Trophoblast cell (in vitro differentiated cells and primary cell): ENCODE results near the gene AFMID.
"Not testable (repeated sequence)": the region's sequence is repeated elsewhere in the genome, so short reads cannot be mapped to it uniquely, and the experiment has no call there.

ENCODE experiments used
- DNase-seq, 2 donors: peaks; one replicate each; pipeline ENCODE4 v3.0.0-alpha.2; 2016
- H2AFZ ChIP-seq: 2 replicates; pipeline ENCODE4 v1.6.1; 2013; ENCODE audit warnings: low read length, moderate library complexity, mild to moderate bottlenecking; ENCODE audit not compliant: insufficient read depth, poor library complexity
- H2AK5ac ChIP-seq: 2 replicates; pipeline ENCODE4 v1.6.1; 2013; ENCODE audit warnings: mild to moderate bottlenecking, low read length
- H2BK120ac ChIP-seq: 2 replicates; pipeline ENCODE4 v1.6.1; 2013; ENCODE audit warnings: low read length, mild to moderate bottlenecking, moderate library complexity; ENCODE audit not compliant: insufficient read depth, poor library complexity
- H2BK12ac ChIP-seq: 2 replicates; pipeline ENCODE4 v1.6.1; 2013; ENCODE audit warnings: mild to moderate bottlenecking, low read length, moderate library complexity
- H2BK5ac ChIP-seq: 2 replicates; pipeline ENCODE4 v1.6.1; 2013; ENCODE audit warnings: low read length, low read depth, moderate library complexity, mild to moderate bottlenecking; ENCODE audit not compliant: poor library complexity
- H3K14ac ChIP-seq: 2 replicates; pipeline ENCODE4 v1.6.1; 2013; ENCODE audit warnings: mild to moderate bottlenecking, low read length
- H3K18ac ChIP-seq: 2 replicates; pipeline ENCODE4 v1.6.1; 2013; ENCODE audit warnings: mild to moderate bottlenecking, low read length
- H3K23ac ChIP-seq: 2 replicates; pipeline ENCODE4 v1.6.1; 2013; ENCODE audit warnings: low read length
- H3K27ac ChIP-seq: 2 replicates; pipeline ENCODE4 v1.5.1; 2013; ENCODE audit warnings: low read depth, mild to moderate bottlenecking, inconsistent platforms, low read length, moderate library complexity
- H3K27me3 ChIP-seq: 2 replicates; pipeline ENCODE4 v1.6.1; 2013; ENCODE audit warnings: inconsistent platforms, mild to moderate bottlenecking, low read length, moderate library complexity; ENCODE audit not compliant: insufficient read depth
- H3K36me3 ChIP-seq, 2 experiments: 1 replicate in 1 of 2; 2 replicates in 1 of 2; pipeline ENCODE4 v1.6.1; 2013; ENCODE audit warnings: low read length in 2 of 2, mild to moderate bottlenecking in 2 of 2, moderate library complexity in 1 of 2; ENCODE audit not compliant: insufficient read depth in 2 of 2, control insufficient read depth in 1 of 2
- H3K4ac ChIP-seq: 2 replicates; pipeline ENCODE4 v1.6.1; 2013; ENCODE audit warnings: low read depth, mild to moderate bottlenecking, low read length, moderate library complexity
- H3K4me1 ChIP-seq, 2 experiments: 1 replicate in 1 of 2; 2 replicates in 1 of 2; pipeline ENCODE4 v1.6.1; 2013; ENCODE audit warnings: low read length in 2 of 2, mild to moderate bottlenecking in 2 of 2, moderate library complexity in 1 of 2; ENCODE audit not compliant: insufficient read depth in 2 of 2, control insufficient read depth in 1 of 2
- H3K4me2 ChIP-seq: 2 replicates; pipeline ENCODE4 v1.6.1; 2013; ENCODE audit warnings: inconsistent platforms, mild to moderate bottlenecking, low read length, moderate library complexity
- H3K4me3 ChIP-seq: 2 replicates; pipeline ENCODE4 v1.5.1; 2013; ENCODE audit warnings: mild to moderate bottlenecking, low read depth, low read length, inconsistent platforms
- H3K79me1 ChIP-seq: one replicate; pipeline ENCODE4 v1.6.1; 2013; ENCODE audit warnings: low read length
- H3K79me2 ChIP-seq: 2 replicates; pipeline ENCODE4 v1.6.1; 2013; ENCODE audit warnings: low read length, mild to moderate bottlenecking; ENCODE audit not compliant: control insufficient read depth, insufficient read depth, poor library complexity
- H3K9ac ChIP-seq: 2 replicates; pipeline ENCODE4 v1.6.1; 2013; ENCODE audit warnings: mild to moderate bottlenecking, low read length
- H3K9me3 ChIP-seq: 2 replicates; pipeline ENCODE4 v1.6.1; 2013; ENCODE audit warnings: low read depth, mild to moderate bottlenecking, control low read depth, inconsistent platforms, low read length; ENCODE audit not compliant: insufficient read depth
- H4K12ac ChIP-seq: 2 replicates; pipeline ENCODE4 v1.6.1; 2013; ENCODE audit warnings: low read depth, mild to moderate bottlenecking, low read length, moderate library complexity
- H4K8ac ChIP-seq: 2 replicates; pipeline ENCODE4 v1.6.1; 2013; ENCODE audit warnings: low read depth, mild to moderate bottlenecking, low read length, moderate library complexity
- H4K91ac ChIP-seq: one replicate; pipeline ENCODE4 v1.6.1; 2013; ENCODE audit warnings: low read depth, mild to moderate bottlenecking, low read length, moderate library complexity
- WGBS: extraction: QIAGEN DNeasy Blood & Tissue Kit; methylation state at CpG from one replicate; pipeline ENCODE4 v1.1.7; 2013; ENCODE audit warnings: missing lambda C conversion rate; ENCODE audit not compliant: insufficient read length, insufficient coverage; ENCODE audit errors: extremely low coverage; 5-methylcytosine and 5-hydroxymethylcytosine counted together

Gene AFMID

GRCh38 chr17:78253636-78253945 is 66.4 kb downstream of the AFMID start:
- not testable (repeated sequence) for H3K9me3 ChIP-seq, H3K27me3 ChIP-seq, H4K91ac ChIP-seq, H3K14ac ChIP-seq, H2BK12ac ChIP-seq, H3K27ac ChIP-seq, H2AK5ac ChIP-seq, H3K4ac ChIP-seq, H3K36me3 ChIP-seq, H3K4me3 ChIP-seq, H3K18ac ChIP-seq, H2BK120ac ChIP-seq, DNase-seq, H3K79me2 ChIP-seq, H2AFZ ChIP-seq, H3K23ac ChIP-seq, H3K9ac ChIP-seq, H2BK5ac ChIP-seq
- H3K4me2 ChIP-seq, result peak overlapping the region; percentile 85
- no CpG with 5 or more reads among the region's 12 CpGs for WGBS
- H3K4me1 ChIP-seq, result peaks cover 32 to 34% of the 10 kb centered on the region in 2 experiments
- peak overlapping the region; percentile 90 for H4K8ac ChIP-seq
- peaks cover 24% of the 10 kb centered on the region for H3K79me1 ChIP-seq
- peak overlapping the region; percentile 79 for H4K12ac ChIP-seq

GRCh38 chr17:78253946-78254672 is 66.9 kb downstream of the AFMID start:
- DNase-seq, result peak; percentile 78 to 88
- WGBS, result no CpG with 5 or more reads among the region's 73 CpGs

GRCh38 chr17:78255029-78255656 is 68.0 kb downstream of the AFMID start:
- Histone ChIP-seq H3K4me1 (peaks cover 34% of the 10 kb centered on the region in 2 experiments), H3K18ac (no peak overlapping the region), H3K9me3 (peaks cover 3% of the 10 kb centered on the region), H4K12ac (no peak overlapping the region), H3K27me3 (no peaks in the 10 kb centered on the region), H4K8ac (no peak overlapping the region), H4K91ac (no peak overlapping the region), H3K9ac (no peak overlapping the region), H3K79me1 (peaks cover 22% of the 10 kb centered on the region), H3K36me3 (no peaks in the 10 kb centered on the region), H3K4ac (no peak overlapping the region), H3K4me2 (no peak overlapping the region), H3K14ac (no peak overlapping the region), H3K4me3 (no peak overlapping the region), H3K79me2 (peaks cover 3% of the 10 kb centered on the region), H3K27ac (no peak overlapping the region), H3K23ac (no peak overlapping the region), H2AK5ac (no peak overlapping the region), H2BK120ac (no peak overlapping the region), H2BK12ac (peak overlapping the region; percentile 74), H2AFZ (no peak overlapping the region), H2BK5ac (no peak overlapping the region)
- DNase-seq, result no peak
- WGBS, result no CpG with 5 or more reads among the region's 18 CpGs

More at GRCh38 chr17:78253946-78254672, 66.9 kb downstream of the AFMID start:
- peak overlapping the region; percentile 70 for H3K14ac ChIP-seq
- H3K9ac ChIP-seq, result peak overlapping the region; percentile 85
- H3K9me3 ChIP-seq, result peaks cover 3% of the 10 kb centered on the region
- H4K91ac ChIP-seq, result peak overlapping the region; percentile 90
- H3K27ac ChIP-seq, result peak overlapping the region; percentile 42
- no peak overlapping the region for H3K23ac ChIP-seq
- peak overlapping the region; percentile 85 for H3K4me2 ChIP-seq
- H4K12ac ChIP-seq, result peak overlapping the region; percentile 79
- H3K4me3 ChIP-seq, result peak overlapping the region; percentile 81
- peak overlapping the region; percentile 64 for H2AFZ ChIP-seq
- peak overlapping the region; percentile 67 for H2BK5ac ChIP-seq
- H3K36me3 ChIP-seq, result no peaks in the 10 kb centered on the region
- peak overlapping the region; percentile 32 for H3K4ac ChIP-seq
- H3K79me2 ChIP-seq, result peaks cover 3% of the 10 kb centered on the region
- no peak overlapping the region for H2BK12ac ChIP-seq
- peaks cover 34% of the 10 kb centered on the region in 2 experiments for H3K4me1 ChIP-seq
- H3K27me3 ChIP-seq, result no peaks in the 10 kb centered on the region
- peak overlapping the region; percentile 90 for H4K8ac ChIP-seq
- H2AK5ac ChIP-seq, result peak overlapping the region; percentile 61
- H2BK120ac ChIP-seq, result peak overlapping the region; percentile 89
- peaks cover 24% of the 10 kb centered on the region for H3K79me1 ChIP-seq
- H3K18ac ChIP-seq, result peak overlapping the region; percentile 91

GRCh38 chr17:78255953-78256706 is 69.0 kb downstream of the AFMID start:
- H3K23ac ChIP-seq, result no peak overlapping the region
- no peak overlapping the region for H2BK5ac ChIP-seq
- H3K79me2 ChIP-seq, result peaks cover 3% of the 10 kb centered on the region
- peak overlapping the region; percentile 22 for H3K4ac ChIP-seq
- no peak overlapping the region for H3K4me3 ChIP-seq
- H3K79me1 ChIP-seq, result peaks cover 22% of the 10 kb centered on the region
- peak overlapping the region; percentile 67 for H2BK12ac ChIP-seq
- H3K27ac ChIP-seq, result no peak overlapping the region
- WGBS, result no CpG with 5 or more reads among the region's 14 CpGs
- no peaks in the 10 kb centered on the region for H3K27me3 ChIP-seq
- H3K36me3 ChIP-seq, result no peaks in the 10 kb centered on the region
- H2BK120ac ChIP-seq, result peak overlapping the region; percentile 70
- H2AFZ ChIP-seq, result peak overlapping the region; percentile 1
- peak overlapping the region; percentile 58 for H4K91ac ChIP-seq
- peak overlapping the region; percentile 57 for H2AK5ac ChIP-seq
- no peak for DNase-seq
- no peak overlapping the region for H3K9ac ChIP-seq
- no peak overlapping the region for H4K12ac ChIP-seq
- H3K4me1 ChIP-seq, result peaks cover 32 to 33% of the 10 kb centered on the region in 2 experiments
- peak overlapping the region; percentile 63 for H3K14ac ChIP-seq
- H3K4me2 ChIP-seq, result no peak overlapping the region
- H3K9me3 ChIP-seq, result peaks cover 2% of the 10 kb centered on the region
- peak overlapping the region; percentile 35 for H3K18ac ChIP-seq
- peak overlapping the region; percentile 1 for H4K8ac ChIP-seq
